Activated CD8-positive, alpha-beta memory T cell treated with anti-CD3 and anti-CD28 coated beads, Interleukin-2, amount 50 U/mL, for 1 hour (primary cell): ENCODE data around the gene JPH2.
A peak's percentile ranks its signal among the peaks of the same experiment; 100 is the strongest.

Experiments
- DNase-seq: peaks from one replicate; pipeline ENCODE4 v3.0.0-alpha.2; 2020; ENCODE audit errors: extremely low read depth

Gene JPH2

GRCh38 chr20:44075950-44076232 lies 111.1 kb downstream of the JPH2 start:
- DNase-seq: no peak

GRCh38 chr20:44075191-44075949 lies 111.6 kb downstream of the JPH2 start:
- DNase-seq: no peak

- no peak for DNase-seq
These were observed 112.5 kb downstream of the JPH2 start for GRCh38 chr20:44074252-44075151.

- no peak for DNase-seq
These were observed 113.3 kb downstream of the JPH2 start for GRCh38 chr20:44073675-44074071.

- DNase-seq: no peak
These were observed 113.8 kb downstream of the JPH2 start for GRCh38 chr20:44073011-44073674.

GRCh38 chr20:44072384-44072783 lies 114.6 kb downstream of the JPH2 start:
- no peak for DNase-seq

- no peak for DNase-seq
These were observed 115.4 kb downstream of the JPH2 start for GRCh38 chr20:44071526-44072111.

- no peak for DNase-seq
These were observed 115.9 kb downstream of the JPH2 start for GRCh38 chr20:44071057-44071456.

GRCh38 chr20:44070139-44070900 lies 116.7 kb downstream of the JPH2 start:
- peak; percentile 55 for DNase-seq

- peak; percentile 78 for DNase-seq
These were observed 117.6 kb downstream of the JPH2 start for GRCh38 chr20:44069203-44070011.

- no peak for DNase-seq
These were observed 118.4 kb downstream of the JPH2 start for GRCh38 chr20:44068316-44069201.

- DNase-seq: no peak
These were observed 119.3 kb downstream of the JPH2 start for GRCh38 chr20:44067650-44068081.

GRCh38 chr20:44066645-44067606 lies 120.1 kb downstream of the JPH2 start:
- no peak for DNase-seq

- DNase-seq: no peak
These were observed 121.3 kb downstream of the JPH2 start for GRCh38 chr20:44065401-44066340.

- DNase-seq: no peak
These were observed 122.2 kb downstream of the JPH2 start for GRCh38 chr20:44064501-44065400.
